Sigmoid colon (tissue), 4 donors: ENCODE measurements around the gene ENTREP1.

Source experiments
- POLR2A ChIP-seq, 2 donors: fragments of 450-650 bp; IDR thresholded peaks; one replicate each; pipeline ENCODE4 v1.6.1; 2016; ENCODE audit warnings: antibody characterized with exemption in 2 of 2, mild to moderate bottlenecking in 2 of 2, moderate library complexity in 2 of 2
- POLR2AphosphoS5 ChIP-seq, 4 donors: sonication (generic); formaldehyde crosslinking; IDR thresholded peaks; one replicate each; pipeline ENCODE4 v1.6.1; 2017; ENCODE audit warnings: antibody characterized with exemption in 4 of 4
- TF ChIP-seq, protein P1 (sequence below), 4 experiments: fragments of 450-650 bp in 3 of 4; fragments of 200-600 bp in 1 of 4; IDR thresholded peaks; one replicate each; pipeline ENCODE4 v1.5.1; 2016 to 2019; ENCODE audit warnings: antibody characterized with exemption in 4 of 4, mild to moderate bottlenecking in 3 of 4, moderate library complexity in 2 of 4

DNA sequence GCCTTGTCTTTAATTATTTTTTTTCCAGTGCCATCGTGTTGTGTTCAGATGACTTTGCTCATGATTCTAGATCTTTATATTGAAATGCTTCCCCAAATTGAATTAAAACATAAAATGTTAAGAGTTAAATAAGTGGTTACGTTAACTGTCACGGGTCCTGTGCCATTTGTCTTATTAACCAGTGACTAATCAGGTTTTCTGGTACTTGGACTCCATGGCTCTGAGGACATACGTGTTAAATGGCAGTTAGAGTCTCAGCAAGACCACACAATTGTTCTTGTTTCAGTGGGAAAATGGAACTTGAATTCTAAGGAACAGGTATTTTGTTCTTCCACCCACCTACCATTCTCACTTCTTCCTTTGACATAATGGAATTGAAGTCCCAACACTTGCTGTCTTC is 32.8 kb downstream of the ENTREP1 start:
- no peak for TF ChIP-seq POLR2A (IDR thresholded peaks at IDR 0.05)
- TF ChIP-seq, protein P1, sequence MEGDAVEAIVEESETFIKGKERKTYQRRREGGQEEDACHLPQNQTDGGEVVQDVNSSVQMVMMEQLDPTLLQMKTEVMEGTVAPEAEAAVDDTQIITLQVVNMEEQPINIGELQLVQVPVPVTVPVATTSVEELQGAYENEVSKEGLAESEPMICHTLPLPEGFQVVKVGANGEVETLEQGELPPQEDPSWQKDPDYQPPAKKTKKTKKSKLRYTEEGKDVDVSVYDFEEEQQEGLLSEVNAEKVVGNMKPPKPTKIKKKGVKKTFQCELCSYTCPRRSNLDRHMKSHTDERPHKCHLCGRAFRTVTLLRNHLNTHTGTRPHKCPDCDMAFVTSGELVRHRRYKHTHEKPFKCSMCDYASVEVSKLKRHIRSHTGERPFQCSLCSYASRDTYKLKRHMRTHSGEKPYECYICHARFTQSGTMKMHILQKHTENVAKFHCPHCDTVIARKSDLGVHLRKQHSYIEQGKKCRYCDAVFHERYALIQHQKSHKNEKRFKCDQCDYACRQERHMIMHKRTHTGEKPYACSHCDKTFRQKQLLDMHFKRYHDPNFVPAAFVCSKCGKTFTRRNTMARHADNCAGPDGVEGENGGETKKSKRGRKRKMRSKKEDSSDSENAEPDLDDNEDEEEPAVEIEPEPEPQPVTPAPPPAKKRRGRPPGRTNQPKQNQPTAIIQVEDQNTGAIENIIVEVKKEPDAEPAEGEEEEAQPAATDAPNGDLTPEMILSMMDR (IDR thresholded peaks at IDR 0.05): no peak
- no peak for TF ChIP-seq POLR2AphosphoS5 (IDR thresholded peaks at IDR 0.05)
